ENCODE measurements around the gene DCAF4.

The DCAF4 gene

DNA sequence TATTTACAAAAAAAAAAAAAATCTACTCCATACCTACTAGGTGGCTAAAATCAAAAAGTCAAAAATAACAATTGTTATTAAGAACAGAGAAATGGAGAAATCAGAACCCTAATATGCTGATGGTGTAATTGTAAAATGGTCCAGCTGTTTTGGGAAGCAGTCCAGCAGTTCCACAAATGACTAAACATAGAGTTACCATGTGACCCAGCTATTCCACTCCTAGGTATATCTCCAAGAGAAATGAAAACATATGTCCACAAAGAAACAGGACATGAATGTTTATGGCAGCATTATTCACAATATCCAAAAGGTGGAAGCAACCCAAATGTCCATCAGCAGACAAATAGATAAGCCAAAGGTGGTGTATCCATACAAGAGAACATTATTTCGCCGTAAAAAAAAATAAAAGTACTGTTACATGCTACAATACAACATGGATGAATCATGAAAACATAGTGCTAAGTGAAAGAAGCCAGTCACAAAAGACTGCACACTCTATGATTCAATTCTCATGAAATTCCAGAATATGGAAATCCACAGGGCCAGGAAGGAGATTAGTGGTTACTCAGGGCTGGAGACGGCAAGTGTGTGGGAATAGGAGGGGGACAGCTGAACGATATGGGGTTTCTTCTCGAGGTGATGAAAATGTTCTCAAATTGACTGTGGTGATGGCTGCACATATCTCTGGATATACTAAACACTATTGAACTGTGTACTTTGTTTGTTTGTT lies 23.3 kb upstream of the DCAF4 start:
- DNase-seq (ENCODE audit: low read depth in 1 of 2, low spot score in 1 of 2) = no peak
- H3K4me3 ChIP-seq (replicated peaks; ENCODE audit: insufficient read depth, low read length) = no peak overlapping the region
- TF ChIP-seq, protein P1, sequence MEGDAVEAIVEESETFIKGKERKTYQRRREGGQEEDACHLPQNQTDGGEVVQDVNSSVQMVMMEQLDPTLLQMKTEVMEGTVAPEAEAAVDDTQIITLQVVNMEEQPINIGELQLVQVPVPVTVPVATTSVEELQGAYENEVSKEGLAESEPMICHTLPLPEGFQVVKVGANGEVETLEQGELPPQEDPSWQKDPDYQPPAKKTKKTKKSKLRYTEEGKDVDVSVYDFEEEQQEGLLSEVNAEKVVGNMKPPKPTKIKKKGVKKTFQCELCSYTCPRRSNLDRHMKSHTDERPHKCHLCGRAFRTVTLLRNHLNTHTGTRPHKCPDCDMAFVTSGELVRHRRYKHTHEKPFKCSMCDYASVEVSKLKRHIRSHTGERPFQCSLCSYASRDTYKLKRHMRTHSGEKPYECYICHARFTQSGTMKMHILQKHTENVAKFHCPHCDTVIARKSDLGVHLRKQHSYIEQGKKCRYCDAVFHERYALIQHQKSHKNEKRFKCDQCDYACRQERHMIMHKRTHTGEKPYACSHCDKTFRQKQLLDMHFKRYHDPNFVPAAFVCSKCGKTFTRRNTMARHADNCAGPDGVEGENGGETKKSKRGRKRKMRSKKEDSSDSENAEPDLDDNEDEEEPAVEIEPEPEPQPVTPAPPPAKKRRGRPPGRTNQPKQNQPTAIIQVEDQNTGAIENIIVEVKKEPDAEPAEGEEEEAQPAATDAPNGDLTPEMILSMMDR (IDR thresholded peaks at IDR 0.05; ENCODE audit: insufficient read depth, low read length) = no peak
- TF ChIP-seq GABPA (IDR thresholded peaks at IDR 0.05; ENCODE audit: low read depth) (no peak), SPI1 (IDR thresholded peaks at IDR 0.05; ENCODE audit: borderline replicate concordance, low read depth) (no peak), POLR2AphosphoS5 (IDR thresholded peaks at IDR 0.05; ENCODE audit: low read depth) (no peak)
- TF ChIP-seq, protein P2, sequence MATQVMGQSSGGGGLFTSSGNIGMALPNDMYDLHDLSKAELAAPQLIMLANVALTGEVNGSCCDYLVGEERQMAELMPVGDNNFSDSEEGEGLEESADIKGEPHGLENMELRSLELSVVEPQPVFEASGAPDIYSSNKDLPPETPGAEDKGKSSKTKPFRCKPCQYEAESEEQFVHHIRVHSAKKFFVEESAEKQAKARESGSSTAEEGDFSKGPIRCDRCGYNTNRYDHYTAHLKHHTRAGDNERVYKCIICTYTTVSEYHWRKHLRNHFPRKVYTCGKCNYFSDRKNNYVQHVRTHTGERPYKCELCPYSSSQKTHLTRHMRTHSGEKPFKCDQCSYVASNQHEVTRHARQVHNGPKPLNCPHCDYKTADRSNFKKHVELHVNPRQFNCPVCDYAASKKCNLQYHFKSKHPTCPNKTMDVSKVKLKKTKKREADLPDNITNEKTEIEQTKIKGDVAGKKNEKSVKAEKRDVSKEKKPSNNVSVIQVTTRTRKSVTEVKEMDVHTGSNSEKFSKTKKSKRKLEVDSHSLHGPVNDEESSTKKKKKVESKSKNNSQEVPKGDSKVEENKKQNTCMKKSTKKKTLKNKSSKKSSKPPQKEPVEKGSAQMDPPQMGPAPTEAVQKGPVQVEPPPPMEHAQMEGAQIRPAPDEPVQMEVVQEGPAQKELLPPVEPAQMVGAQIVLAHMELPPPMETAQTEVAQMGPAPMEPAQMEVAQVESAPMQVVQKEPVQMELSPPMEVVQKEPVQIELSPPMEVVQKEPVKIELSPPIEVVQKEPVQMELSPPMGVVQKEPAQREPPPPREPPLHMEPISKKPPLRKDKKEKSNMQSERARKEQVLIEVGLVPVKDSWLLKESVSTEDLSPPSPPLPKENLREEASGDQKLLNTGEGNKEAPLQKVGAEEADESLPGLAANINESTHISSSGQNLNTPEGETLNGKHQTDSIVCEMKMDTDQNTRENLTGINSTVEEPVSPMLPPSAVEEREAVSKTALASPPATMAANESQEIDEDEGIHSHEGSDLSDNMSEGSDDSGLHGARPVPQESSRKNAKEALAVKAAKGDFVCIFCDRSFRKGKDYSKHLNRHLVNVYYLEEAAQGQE (IDR thresholded peaks at IDR 0.05; ENCODE audit: insufficient replicate concordance, low read depth) = no peak

DNA sequence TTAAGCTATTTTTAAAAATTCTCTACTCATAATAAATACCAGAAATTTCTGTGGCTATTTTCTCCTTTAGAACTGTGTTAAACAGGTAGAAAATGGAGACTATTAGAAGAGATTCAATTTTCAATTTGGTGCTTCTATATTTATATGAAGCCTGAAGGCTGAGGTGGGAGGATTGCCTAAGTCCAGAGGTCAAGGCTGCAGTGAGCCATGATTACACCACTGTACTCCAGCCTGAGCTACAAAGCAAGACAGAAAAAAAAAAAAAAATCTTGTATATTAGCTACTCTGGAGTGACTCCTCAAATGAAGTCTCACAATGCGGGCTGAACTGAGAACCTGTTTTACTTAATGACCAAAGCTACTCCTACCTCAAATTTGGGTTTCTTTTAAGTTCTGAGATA lies 22.5 kb upstream of the DCAF4 start:
- Histone ChIP-seq H3K27me3 (ENCODE audit: insufficient read depth, poor library complexity, severe bottlenecking) (no peaks in the 10 kb centered on the region), H3K27ac (replicated peaks) (no peak overlapping the region), H3K4me3 (replicated peaks; ENCODE audit: insufficient read depth, low read length) (no peak overlapping the region)
- TF ChIP-seq, protein P1 (IDR thresholded peaks at IDR 0.05; ENCODE audit: insufficient read depth, low read length) = no peak
- no peak for TF ChIP-seq GABPA (IDR thresholded peaks at IDR 0.05; ENCODE audit: low read depth)
- no peak for DNase-seq (ENCODE audit: low read depth in 1 of 2, low spot score in 1 of 2)

More for the DNA sequence above, 23.3 kb upstream of the DCAF4 start:
- Histone ChIP-seq H3K27ac (replicated peaks) (no peak overlapping the region), H3K27me3 (ENCODE audit: insufficient read depth, poor library complexity, severe bottlenecking) (no peaks in the 10 kb centered on the region)

DNA sequence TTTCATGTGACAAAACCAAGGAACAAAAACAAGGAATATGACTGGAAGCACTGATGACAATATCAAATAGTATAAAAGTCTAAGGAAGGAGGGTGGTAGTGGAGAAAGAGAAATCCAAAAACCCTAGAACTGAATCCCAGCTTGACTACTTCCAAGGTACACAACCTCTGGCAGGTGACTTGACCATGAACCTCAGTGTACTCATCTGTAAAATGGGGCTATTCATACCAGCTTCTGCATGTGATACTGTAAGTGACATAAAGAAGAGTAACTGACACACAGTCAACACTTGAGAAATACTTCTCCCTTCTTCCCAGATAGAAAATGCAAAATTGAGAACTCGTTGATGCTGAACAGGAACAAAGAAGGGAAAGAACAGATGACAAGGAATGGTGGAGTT lies 22.0 kb upstream of the DCAF4 start:
- H3K4me3 ChIP-seq (replicated peaks; ENCODE audit: insufficient read depth, low read length) = no peak overlapping the region
- no peak for DNase-seq (ENCODE audit: low read depth in 1 of 2, low spot score in 1 of 2)
- TF ChIP-seq, protein P2 (IDR thresholded peaks at IDR 0.05; ENCODE audit: insufficient replicate concordance, low read depth) = no peak
- TF ChIP-seq GABPA (IDR thresholded peaks at IDR 0.05; ENCODE audit: low read depth) = no peak
- TF ChIP-seq POLR2AphosphoS5 (IDR thresholded peaks at IDR 0.05; ENCODE audit: low read depth) = no peak
- no peak for TF ChIP-seq SPI1 (IDR thresholded peaks at IDR 0.05; ENCODE audit: borderline replicate concordance, low read depth)
- TF ChIP-seq, protein P1 (IDR thresholded peaks at IDR 0.05; ENCODE audit: insufficient read depth, low read length) = no peak
- no peak overlapping the region for H3K27ac ChIP-seq (replicated peaks)
- H3K27me3 ChIP-seq (ENCODE audit: insufficient read depth, poor library complexity, severe bottlenecking) = no peaks in the 10 kb centered on the region

All from HL-60 (cell line).